Upper lobe of left lung (tissue), 6 donors: ENCODE measurements around the gene GPHA2. TPM values are rescaled to one million over a fixed set of nuclear protein-coding genes. Genes with fewer than 3 reads are reported as not detected.
A peak's percentile ranks its signal among the peaks of the same experiment; 100 is the strongest.

Source experiments
- ATAC-seq, 2 donors: fragments of 200-7000 bp; cut with Tn5 transposase; one replicate each; pipeline ENCODE4 v1.9.1; 2022; ENCODE audit warnings: mild to moderate bottlenecking in 2 of 2, moderate library complexity in 2 of 2; ENCODE audit not compliant: low FRiP score in 2 of 2
- DNase-seq, 2 donors: peaks; one replicate each; pipeline ENCODE4 v3.0.0-alpha.2; 2019 to 2020
- H3K27ac ChIP-seq, 4 donors: fragments of 200-600 bp; sonication (generic); one replicate each; pipeline ENCODE4 v1.5.1; 2016 to 2019
- H3K27me3 ChIP-seq, 4 donors: fragments of 200-600 bp; sonication (generic); one replicate each; pipeline ENCODE4 v1.5.1; 2017 to 2019
- H3K36me3 ChIP-seq, 4 donors: fragments of 200-600 bp; sonication (generic); one replicate each; pipeline ENCODE4 v1.5.1; 2016 to 2019
- H3K4me1 ChIP-seq, 4 donors: fragments of 200-600 bp; sonication (generic); one replicate each; pipeline ENCODE4 v1.5.1; 2018 to 2019
- H3K4me3 ChIP-seq, 4 donors: fragments of 200-600 bp; sonication (generic); one replicate each; pipeline ENCODE4 v1.5.1; 2017 to 2019; ENCODE audit warnings: mild to moderate bottlenecking in 2 of 4, moderate library complexity in 1 of 4
- H3K9me3 ChIP-seq, 4 donors: fragments of 200-600 bp; sonication (generic); one replicate each; pipeline ENCODE4 v1.5.1; 2018 to 2019
- CTCF ChIP-seq, 6 experiments: fragments of 450-650 bp in 4 of 6; fragments of 200-600 bp in 2 of 6; sonication (generic) in 2 of 6; IDR thresholded peaks; one replicate each; pipeline ENCODE4 v1.5.1; 2016 to 2019; ENCODE audit warnings: antibody characterized with exemption in 6 of 6
- EP300 ChIP-seq, 4 donors: sonication (generic); formaldehyde crosslinking; IDR thresholded peaks; one replicate each; pipeline ENCODE4 v1.5.1; 2017; ENCODE audit warnings: antibody characterized with exemption in 4 of 4, control low read depth in 2 of 4
- POLR2A ChIP-seq, 4 donors: fragments of 450-650 bp; IDR thresholded peaks; one replicate each; pipeline ENCODE4 v1.5.1; 2016 to 2017; ENCODE audit warnings: antibody characterized with exemption in 4 of 4, mild to moderate bottlenecking in 2 of 4
- POLR2AphosphoS5 ChIP-seq, 2 donors: sonication (generic); formaldehyde crosslinking; IDR thresholded peaks; one replicate each; pipeline ENCODE4 v1.5.1; 2017; ENCODE audit warnings: antibody characterized with exemption in 2 of 2
- WGBS, 2 donors: methylation state at CpG; one replicate each; pipeline ENCODE4 v1.1.5; 2017 to 2018; 5-methylcytosine and 5-hydroxymethylcytosine counted together
- total RNA-seq, 6 donors: library from RNA; depleted of rRNA in 4 of 6; stranded (reverse); fragments of >200 nt in 4 of 6; gene quantifications; one replicate each; pipeline versions ENCODE4 v1.1.0 to v1.2.1, GENCODE V29; 2016 to 2021
- donor health status: DM: no; HTN: no; CAD: no; lungs with moderate emphysema.
- donor health status: DM: no; HTN: yes; CAD: no; lungs with severe emphysema.

Gene GPHA2
- total RNA-seq, 6 donors from 2014 or later, result not detected

DNA sequence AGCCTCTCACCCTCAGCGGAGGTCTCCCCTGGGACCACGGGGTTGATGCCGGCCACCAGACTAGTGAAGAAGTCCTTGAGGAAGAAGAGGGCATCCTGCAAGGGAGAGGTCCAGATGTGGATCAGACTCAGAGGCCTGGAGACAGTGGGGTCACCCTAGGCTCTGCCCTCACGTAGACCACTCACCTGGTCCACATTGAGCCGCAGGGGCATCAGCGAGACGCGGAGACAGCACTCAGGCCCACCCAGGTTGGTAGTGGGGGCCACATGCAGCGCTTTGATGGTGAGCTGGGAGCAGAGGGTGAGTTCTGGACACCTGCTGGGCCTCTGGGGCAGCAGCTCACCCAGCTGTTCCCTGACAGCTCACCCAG, 37.6 kb downstream of the GPHA2 start:
- H3K27me3 ChIP-seq, result no peaks in the 10 kb centered on the region
- H3K27ac ChIP-seq, result no peak overlapping the region
- TF ChIP-seq POLR2AphosphoS5 (IDR thresholded peaks at IDR 0.05) (no peak), POLR2A (IDR thresholded peaks at IDR 0.05) (no peak), EP300 (IDR thresholded peaks at IDR 0.05) (no peak), CTCF (IDR thresholded peaks at IDR 0.05) (no peak)
- peaks cover 8 to 17% (median 11%) of the 10 kb centered on the region in 4 donors for H3K4me1 ChIP-seq
- no peaks in the 10 kb centered on the region for H3K9me3 ChIP-seq
- ATAC-seq, result no peak
- no peak overlapping the region for H3K4me3 ChIP-seq
- WGBS, 2 donors, result 90 to 100% methylated on average over 6 to 9 of the region's 9 CpGs
- peaks cover 26 to 85% (median 67%) of the 10 kb centered on the region in 4 donors for H3K36me3 ChIP-seq
- DNase-seq, result peak in 1 of 2 donors; percentile 38

DNA sequence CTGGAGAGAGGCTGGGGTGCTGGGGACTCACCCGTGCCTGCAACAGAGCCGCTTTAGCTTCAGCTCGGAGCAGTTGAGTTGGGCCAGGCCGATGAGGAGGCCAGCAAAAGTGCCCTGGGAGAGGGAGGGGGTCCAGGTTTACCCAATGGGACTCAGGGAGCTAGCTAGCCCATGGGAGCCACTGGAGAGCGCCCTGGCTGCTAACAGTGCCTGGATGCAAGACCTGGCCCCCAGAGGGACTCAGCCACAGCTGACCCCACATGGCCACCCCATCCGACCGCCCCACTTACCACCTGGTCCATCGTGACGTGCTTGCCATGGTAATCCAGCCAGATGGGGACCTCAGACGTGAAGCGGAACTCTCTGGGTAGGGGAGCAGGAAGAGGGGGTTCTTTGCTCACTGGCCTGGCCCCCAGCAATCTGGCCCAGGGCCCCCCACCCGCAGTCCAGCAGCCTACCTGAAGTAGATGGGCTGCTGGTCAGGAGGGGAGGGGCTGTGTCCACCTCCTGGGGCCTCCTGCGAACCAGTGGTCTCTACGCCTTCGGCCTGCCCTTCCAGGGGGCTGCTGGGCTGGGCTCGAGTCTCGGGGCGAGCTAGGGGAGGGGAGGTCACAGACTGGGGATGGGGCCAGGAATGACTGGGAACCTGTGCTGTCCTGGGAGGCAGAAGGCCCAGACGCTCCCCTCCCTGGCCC, 38.2 kb downstream of the GPHA2 start:
- TF ChIP-seq EP300 (IDR thresholded peaks at IDR 0.05) (no peak), POLR2AphosphoS5 (IDR thresholded peaks at IDR 0.05) (no peak), CTCF (IDR thresholded peaks at IDR 0.05) (no peak), POLR2A (IDR thresholded peaks at IDR 0.05) (no peak)
- ATAC-seq (no peak), DNase-seq (peak; percentile 18 to 65)
- Histone ChIP-seq H3K36me3 (peaks cover 23 to 79% (median 61%) of the 10 kb centered on the region in 4 donors), H3K4me3 (no peak overlapping the region), H3K4me1 (peaks cover 8 to 17% (median 11%) of the 10 kb centered on the region in 4 donors), H3K27me3 (no peaks in the 10 kb centered on the region), H3K27ac (no peak overlapping the region), H3K9me3 (no peaks in the 10 kb centered on the region)
- WGBS, 2 donors, result 93 to 94% methylated on average over 7 to 19 of the region's 19 CpGs

DNA sequence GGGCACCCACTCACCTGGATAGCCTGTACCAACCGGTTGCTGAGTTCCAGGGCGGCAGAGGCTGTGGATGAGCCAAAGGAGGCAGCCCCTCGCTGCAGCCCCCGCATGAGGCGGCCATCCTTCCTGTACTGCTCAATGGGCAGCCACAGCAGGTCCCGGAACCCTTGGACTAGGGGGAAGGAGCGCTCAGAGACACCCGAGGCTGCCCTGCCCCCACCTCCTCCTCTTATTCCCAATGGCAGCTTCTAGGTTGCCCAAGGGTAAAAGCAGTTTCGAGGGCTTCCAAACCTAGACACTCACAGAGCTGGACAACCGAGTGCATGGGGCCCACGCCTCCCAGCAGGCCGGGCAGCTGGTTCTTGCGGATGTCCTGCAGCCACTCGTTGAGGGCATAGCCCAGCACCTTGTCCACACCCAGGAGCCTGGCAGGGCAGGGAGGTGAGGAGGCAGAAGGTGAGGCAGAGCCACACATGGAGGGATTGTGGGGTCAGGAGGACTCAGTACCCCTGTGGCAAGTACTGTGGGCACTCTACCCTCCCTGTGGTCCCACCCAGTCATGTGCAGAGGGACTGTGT, 39.2 kb downstream of the GPHA2 start:
- peaks cover 8 to 17% (median 11%) of the 10 kb centered on the region in 4 donors for H3K4me1 ChIP-seq
- H3K36me3 ChIP-seq, result peaks cover 14 to 69% (median 51%) of the 10 kb centered on the region in 4 donors
- ATAC-seq (no peak), DNase-seq (peak in 1 of 2 donors; percentile 56)
- no peak overlapping the region for H3K4me3 ChIP-seq
- no peak for TF ChIP-seq POLR2A (IDR thresholded peaks at IDR 0.05)
- no peak for TF ChIP-seq CTCF (IDR thresholded peaks at IDR 0.05)
- TF ChIP-seq EP300 (IDR thresholded peaks at IDR 0.05), result no peak
- TF ChIP-seq POLR2AphosphoS5 (IDR thresholded peaks at IDR 0.05), result no peak
- H3K9me3 ChIP-seq, result no peaks in the 10 kb centered on the region
- WGBS, 2 donors, result 92 to 100% methylated on average over 1 to 11 of the region's 14 CpGs
- H3K27ac ChIP-seq, result no peak overlapping the region
- H3K27me3 ChIP-seq, result no peaks in the 10 kb centered on the region

DNA sequence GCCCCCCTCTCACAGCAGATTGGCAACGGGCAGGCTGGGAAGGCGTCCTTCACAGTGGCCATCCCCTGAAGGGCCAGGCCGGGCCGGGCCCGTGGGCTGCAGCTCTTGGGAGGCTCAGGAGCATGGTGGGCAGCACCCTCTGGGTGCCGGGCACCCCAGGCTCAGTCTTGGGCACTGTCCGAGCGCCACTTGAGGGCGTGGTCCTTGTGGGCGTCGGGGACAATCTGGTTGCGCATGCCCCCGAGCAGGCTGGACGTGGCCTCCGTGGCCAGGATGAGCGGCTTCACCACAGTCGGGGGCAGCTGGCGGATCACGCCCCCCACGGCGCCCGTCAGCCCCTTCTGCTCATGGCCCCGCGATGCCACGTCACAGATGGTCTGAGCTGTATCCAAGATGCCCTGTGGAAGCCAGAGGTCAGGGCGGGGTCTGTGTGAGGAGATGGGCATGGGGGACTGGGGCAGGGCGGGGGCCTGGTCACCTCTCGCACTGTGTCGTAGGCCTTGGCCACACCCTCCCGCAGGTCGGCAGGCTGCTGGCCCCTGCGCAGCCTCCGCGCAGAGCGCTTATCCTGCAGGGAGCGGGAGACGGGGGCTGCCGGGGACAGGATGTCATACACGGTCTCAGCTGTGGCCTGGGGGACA, 40.8 kb downstream of the GPHA2 start:
- H3K27me3 ChIP-seq, result no peaks in the 10 kb centered on the region
- ATAC-seq (no peak), DNase-seq (peak in 1 of 2 donors; percentile 76)
- 85% methylated on average over 32 of the region's 39 CpGs; no CpG with 5 or more reads in 1 of the 2 donors for WGBS, 2 donors
- H3K9me3 ChIP-seq, result no peaks in the 10 kb centered on the region
- peaks cover 8 to 17% (median 11%) of the 10 kb centered on the region in 4 donors for H3K4me1 ChIP-seq
- no peak overlapping the region for H3K27ac ChIP-seq
- no peak for TF ChIP-seq CTCF (IDR thresholded peaks at IDR 0.05)
- no peak for TF ChIP-seq POLR2AphosphoS5 (IDR thresholded peaks at IDR 0.05)
- peaks cover 13 to 53% (median 38%) of the 10 kb centered on the region in 4 donors for H3K36me3 ChIP-seq
- H3K4me3 ChIP-seq, result no peak overlapping the region
